GM21619 (cell line): ENCODE data around the gene SND1.
A peak's percentile ranks its signal among the peaks of the same experiment; 100 is the strongest.

Experiments
- ATAC-seq: cut with Tn5 transposase; IDR thresholded peaks from one replicate; pipeline ENCODE4 v1.9.1; 2021; ENCODE audit not compliant: unreplicated experiment

SND1 gene

GRCh38 chr7:128120116-128120515 is 468.1 kb downstream of the SND1 start:
- ATAC-seq = no peak

- ATAC-seq = no peak
Measured at GRCh38 chr7:128120976-128121490, 469.0 kb downstream of the SND1 start.

GRCh38 chr7:128121711-128122530 is 469.9 kb downstream of the SND1 start:
- ATAC-seq = no peak

DNA sequence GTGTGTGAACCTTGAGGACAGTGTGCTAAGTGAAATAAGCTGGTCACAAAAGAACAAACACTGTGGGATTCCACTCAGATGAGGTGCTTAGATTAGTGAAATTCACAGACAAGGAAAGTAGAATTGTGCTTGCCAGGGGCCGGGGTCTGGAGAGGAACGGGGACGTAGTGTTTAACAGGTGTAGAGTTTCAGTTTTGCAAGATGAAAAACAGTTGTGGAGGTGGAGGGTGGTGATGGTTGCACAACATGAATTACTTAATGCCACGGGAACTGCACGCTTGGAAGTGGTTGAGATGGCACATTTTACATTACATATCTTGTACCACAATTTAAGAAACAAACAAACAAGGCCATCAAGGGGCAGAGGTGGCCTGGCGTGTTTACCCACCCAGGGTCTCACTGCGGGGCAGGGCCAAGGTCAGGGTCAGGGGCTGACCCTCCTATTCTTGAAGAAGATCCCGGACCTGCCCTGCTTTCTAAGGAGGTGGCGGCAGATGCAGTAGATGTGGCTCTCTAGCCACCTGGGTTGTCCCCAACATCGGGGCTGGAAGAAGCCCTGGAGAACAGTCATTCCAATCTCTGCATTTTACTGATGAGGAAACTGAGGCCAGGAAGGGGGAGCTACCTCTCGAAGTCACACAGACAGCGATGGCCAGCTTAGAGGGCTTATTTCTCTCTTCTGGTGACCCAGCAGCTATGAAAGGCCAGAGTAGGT is 470.7 kb downstream of the SND1 start:
- no peak for ATAC-seq

- ATAC-seq = no peak
Measured at GRCh38 chr7:128123291-128124037, 471.5 kb downstream of the SND1 start.

DNA sequence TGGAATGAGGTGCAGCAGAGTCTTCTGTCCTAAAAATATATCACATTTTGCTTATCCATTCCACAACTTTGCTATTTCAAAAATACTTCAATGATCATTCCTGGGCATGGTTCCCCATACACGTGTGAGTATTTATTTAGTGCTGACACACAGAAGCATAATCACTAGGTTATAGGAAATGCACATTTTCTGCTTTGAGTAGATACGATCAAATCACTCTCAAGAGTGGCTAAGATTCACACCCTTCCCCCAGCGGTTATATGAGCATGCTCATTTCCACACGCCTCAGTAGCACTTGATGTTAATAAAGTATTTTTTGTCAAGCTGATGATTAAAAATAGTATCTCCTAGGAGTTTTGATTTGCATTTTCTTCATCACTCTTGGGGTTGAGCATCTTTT is 472.8 kb downstream of the SND1 start:
- no peak for ATAC-seq

DNA sequence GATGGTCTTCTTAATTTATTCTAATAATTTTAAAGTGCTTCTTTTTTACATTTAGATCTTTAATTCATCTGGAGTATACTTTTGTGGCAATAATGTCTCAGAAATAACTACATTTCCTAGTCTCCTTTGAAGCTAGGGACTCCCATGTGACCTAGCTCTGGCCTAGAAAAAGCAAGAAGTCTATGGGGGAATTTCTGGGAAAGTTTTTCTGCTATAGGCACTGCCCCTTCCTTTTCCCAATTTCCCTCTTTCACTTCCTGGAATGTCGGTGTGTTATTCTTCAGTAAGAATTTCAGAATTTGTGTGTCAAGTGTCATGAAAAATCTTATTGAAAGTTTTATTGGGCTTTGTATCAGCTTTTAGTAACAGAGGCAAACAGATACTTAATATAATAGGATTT is 473.8 kb downstream of the SND1 start:
- no peak for ATAC-seq

DNA sequence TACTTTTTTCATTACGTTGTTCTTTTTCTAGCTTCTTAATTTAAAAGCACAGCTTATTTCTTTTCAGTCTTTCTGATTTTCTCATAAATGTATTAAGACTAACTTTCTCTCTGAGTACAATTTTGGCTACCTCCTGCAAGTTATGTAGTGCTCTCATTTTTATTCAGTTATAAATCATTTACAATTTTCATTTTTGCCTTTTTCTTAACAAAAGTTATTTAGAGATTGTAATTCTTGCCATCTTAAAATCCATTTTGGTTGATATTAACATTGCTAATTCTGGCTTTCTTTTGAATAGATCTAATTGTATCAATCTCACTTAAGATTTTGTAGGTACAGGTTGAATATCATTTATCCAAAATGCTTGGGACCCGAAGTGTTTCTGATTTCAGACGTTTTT is 476.4 kb downstream of the SND1 start:
- no peak for ATAC-seq

GRCh38 chr7:128129224-128129864 is 477.4 kb downstream of the SND1 start:
- no peak for ATAC-seq

DNA sequence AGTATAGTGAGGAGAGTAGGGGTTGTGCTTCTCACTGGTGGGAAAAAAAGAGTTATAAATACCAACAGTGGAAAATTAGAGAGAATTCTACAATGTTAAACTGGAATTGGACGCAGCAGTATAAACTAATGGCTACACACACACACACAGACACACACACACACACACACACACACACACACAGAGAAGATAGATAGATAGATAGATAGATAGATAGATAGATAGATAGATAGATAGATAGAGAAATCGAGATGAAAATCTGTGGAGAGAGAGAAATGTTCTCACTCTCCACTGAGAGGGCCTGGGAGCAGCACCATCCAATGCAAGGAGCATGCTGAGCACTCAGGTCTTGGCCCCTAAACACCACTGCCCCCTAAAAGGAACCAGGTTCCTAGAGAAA is 479.1 kb downstream of the SND1 start:
- no peak for ATAC-seq

DNA sequence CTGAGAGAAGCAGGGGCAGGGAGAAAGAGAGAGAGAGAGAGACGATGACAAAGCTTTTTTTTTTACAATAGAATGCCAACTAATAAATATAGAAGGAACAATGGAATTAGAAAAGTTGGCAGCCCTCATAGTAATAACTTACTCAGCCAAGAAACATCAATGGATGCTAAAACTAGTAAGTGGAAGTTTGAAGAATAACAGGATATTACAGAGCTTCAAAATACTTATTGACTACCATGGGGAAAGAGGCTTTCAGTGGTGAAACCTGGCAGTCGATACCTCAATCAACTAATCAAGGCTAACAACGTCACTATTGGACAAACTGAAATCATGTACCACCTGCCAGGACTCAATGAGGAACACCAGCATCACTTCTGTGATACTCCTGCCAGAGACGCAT is 479.7 kb downstream of the SND1 start:
- no peak for ATAC-seq

DNA sequence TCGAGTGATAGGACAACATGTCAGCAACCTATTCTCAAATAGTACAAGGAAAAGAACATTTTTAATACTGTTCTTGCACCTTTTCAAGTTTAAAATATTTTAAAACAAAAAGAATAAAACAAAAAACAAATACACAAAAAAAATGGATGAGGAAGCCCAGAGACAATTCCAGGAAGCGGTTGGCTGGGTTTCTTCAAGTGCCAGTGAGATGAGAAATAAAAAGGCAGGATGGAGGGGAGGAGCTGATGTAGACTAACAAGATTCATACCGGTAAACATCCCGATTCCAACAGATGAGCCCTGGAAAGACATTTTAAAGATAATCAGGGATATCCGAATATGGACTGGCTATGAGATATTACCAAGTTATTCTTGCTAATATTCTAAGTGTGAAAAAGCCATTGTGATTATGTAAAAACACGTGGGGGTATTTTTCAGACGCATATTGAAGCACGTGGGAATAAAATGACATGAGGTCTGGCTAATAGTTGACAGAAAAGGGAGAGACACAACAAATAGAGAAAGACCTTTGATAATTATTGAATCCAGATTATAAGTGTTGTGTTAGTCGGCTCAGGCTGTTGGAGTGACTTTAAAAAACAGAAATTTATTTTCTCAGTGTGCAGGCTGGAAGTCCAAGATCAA is 480.6 kb downstream of the SND1 start:
- ATAC-seq = no peak

DNA sequence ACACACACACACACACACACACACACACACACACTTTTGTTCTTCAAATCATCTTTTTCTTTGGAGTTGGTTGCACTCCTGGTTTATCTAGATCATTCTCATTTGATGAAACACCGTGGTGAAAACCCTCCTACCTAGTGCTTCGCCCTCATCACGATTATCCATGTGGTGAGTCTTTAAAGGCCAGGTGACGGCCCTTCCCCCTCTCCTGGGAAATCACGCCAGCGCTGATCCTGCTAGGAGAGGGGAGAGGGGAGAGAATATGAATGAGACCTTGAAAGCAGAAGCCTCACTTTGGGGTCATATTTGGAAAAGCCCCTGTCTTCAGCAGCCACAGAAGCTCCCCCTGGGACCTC is 483.1 kb downstream of the SND1 start:
- ATAC-seq = no peak

GRCh38 chr7:128135515-128136214 is 483.7 kb downstream of the SND1 start:
- peak; percentile 92 for ATAC-seq

DNA sequence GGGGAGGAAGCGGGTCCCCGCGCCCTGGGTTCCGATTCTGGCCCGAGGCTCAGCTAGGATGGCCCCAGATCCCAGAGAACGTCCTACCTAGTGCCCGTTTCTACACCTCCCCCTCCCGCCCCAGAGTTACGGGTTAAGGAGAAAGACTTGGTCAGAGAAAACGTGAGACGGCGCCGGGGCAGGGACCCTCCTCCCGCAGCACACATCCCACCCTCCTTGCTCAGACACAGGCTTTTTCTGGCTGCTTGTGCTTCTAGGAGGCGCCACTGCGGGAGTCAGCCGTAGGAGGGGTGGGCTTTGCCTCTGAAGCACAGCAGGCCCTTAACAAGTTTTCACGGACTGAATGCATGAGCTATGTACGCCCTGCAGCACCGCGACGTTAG is 484.2 kb downstream of the SND1 start:
- ATAC-seq = no peak

GRCh38 chr7:128137181-128137580 is 485.2 kb downstream of the SND1 start:
- no peak for ATAC-seq

- no peak for ATAC-seq
Measured at GRCh38 chr7:128139406-128139805, 487.4 kb downstream of the SND1 start.

DNA sequence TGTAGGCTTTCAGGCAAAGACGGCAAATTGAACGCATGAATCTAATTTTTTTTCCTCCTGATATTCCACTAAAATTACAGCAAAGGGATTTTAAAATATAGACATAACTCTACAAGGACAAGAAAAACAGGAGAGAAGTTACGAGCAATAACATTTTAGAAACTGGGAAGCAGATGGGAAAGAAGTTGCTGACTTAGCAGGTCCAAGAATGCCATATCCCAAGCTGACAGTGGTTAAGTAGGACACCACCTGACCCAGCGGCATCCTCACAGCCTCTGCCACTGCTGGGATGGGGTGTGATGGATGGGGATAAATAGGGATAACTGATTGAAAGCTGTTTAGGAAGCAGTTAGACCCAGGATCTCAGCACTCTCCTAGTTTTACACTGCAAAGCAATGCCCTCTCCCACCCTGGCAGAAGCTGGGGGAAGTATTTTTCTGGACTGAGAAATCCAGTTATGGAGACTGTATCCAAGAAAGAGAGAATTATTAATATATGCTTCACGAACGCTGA is 489.7 kb downstream of the SND1 start:
- no peak for ATAC-seq
